GM12865 (cell line): Measurements from ENCODE around the gene CNTN5.

Experiments
- DNase-seq: peaks from one replicate; pipeline ENCODE4 v3.0.0; 2010; ENCODE audit warnings: low read depth
- H3K4me3 ChIP-seq: 2 replicates; pipeline ENCODE4 v1.5.1; 2011; ENCODE audit warnings: mild to moderate bottlenecking, low read depth, low read length, control low read depth
- CTCF ChIP-seq: IDR thresholded peaks from 2 replicates; pipeline ENCODE4 v1.5.1; 2011; ENCODE audit warnings: low read length, control low read depth, low read depth, inconsistent platforms; ENCODE audit not compliant: insufficient read depth; ENCODE audit errors: missing control alignments

CNTN5 gene

DNA sequence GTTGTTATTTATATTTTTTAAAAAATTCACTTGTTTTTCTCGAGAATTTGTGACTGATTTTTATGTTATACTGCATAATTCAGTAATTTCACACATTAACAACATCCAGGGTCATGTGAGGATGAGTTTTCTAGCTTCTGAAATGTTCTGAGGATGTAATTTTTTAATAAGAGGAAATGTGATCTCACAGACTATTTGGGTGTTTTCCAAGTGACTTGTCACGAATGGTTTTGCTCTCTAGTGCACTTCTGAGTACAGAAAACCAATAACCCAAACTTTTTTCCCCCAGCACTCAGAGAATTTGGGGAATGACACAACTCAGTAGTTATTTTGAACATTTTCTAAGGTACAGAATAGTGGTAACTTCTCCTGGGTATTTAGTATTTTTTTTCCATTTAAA, 845.2 kb downstream of the CNTN5 start:
- TF ChIP-seq CTCF: no peak
- no peak for DNase-seq
- no peak overlapping the region for H3K4me3 ChIP-seq

- no peak for DNase-seq
- no peak for TF ChIP-seq CTCF
- H3K4me3 ChIP-seq: no peak overlapping the region
Observed at GRCh38 chr11:99881610-99882009, 860.9 kb downstream of the CNTN5 start.

- DNase-seq: no peak
- no peak for TF ChIP-seq CTCF
- no peak overlapping the region for H3K4me3 ChIP-seq
Observed at GRCh38 chr11:99884750-99885149, 864.0 kb downstream of the CNTN5 start.

DNA sequence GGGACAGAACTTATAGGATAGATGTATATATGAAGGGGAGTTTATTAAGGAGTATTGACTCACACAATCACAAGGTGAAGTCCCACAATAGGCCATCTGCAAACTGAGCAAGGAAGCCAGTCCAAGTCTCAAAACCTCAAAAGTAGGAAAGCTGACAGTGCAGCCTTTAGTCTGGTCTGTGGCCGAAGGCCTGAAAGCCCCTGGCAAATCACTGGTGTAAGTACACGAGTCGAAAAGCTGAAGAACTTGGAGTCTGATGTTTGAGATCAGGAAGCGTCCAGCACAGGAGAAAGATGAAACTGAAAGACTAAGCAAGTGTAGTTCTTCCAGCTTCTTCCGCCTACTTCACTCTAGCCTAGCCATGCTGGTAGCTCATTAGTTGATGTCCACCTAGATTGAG, 866.7 kb downstream of the CNTN5 start:
- TF ChIP-seq CTCF: no peak
- no peak overlapping the region for H3K4me3 ChIP-seq
- DNase-seq: no peak

GRCh38 chr11:99893811-99894210, 873.1 kb downstream of the CNTN5 start:
- no peak for TF ChIP-seq CTCF
- no peak for DNase-seq
- H3K4me3 ChIP-seq: no peak overlapping the region

- TF ChIP-seq CTCF: no peak
- no peak for DNase-seq
- no peak overlapping the region for H3K4me3 ChIP-seq
Observed at GRCh38 chr11:99901175-99901574, 880.4 kb downstream of the CNTN5 start.

DNA sequence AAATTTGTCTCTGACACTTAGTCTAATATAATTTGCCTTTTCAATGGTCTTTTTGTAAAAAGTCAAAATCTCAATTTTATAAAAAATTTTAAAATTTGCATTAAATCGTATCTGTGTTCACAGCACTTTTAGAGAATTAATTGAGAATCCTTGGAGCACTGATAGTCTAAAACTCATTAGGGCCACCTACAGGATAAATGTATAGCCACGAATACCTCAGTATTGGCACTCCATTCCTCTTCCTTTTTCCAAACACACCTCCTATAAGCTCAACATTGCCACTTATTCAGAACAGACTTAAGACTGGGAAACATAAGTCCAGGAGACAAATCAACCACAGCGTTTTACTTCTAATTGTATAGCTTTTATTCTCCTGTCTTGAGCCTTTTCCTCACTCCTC, 890.4 kb downstream of the CNTN5 start:
- TF ChIP-seq CTCF: no peak
- no peak overlapping the region for H3K4me3 ChIP-seq
- DNase-seq: no peak
